Right lung (tissue), 5 donors: ENCODE data around the gene TAGLN3. TPM values are rescaled to one million over a fixed set of nuclear protein-coding genes. Genes with fewer than 3 reads are reported as not detected.

Experiments used
- DNase-seq, 2 donors: peaks; one replicate each; pipeline ENCODE4 v3.0.0-alpha.2; 2013
- polyA plus RNA-seq, 5 donors: library from polyadenylated mRNA; unstranded; fragments of 120-200 nt; gene quantifications; one replicate each; pipeline versions ENCODE4 v1.2.1 to v1.2.3, GENCODE V29; 2013; ENCODE audit warnings: inconsistent platforms in 1 of 5, low replicate concordance in 1 of 5; ENCODE audit not compliant: insufficient read length in 5 of 5, insufficient read depth in 1 of 5

The TAGLN3 gene
- polyA plus RNA-seq, 5 donors = 2.9 to 3.9 (median 3.4) TPM

DNA sequence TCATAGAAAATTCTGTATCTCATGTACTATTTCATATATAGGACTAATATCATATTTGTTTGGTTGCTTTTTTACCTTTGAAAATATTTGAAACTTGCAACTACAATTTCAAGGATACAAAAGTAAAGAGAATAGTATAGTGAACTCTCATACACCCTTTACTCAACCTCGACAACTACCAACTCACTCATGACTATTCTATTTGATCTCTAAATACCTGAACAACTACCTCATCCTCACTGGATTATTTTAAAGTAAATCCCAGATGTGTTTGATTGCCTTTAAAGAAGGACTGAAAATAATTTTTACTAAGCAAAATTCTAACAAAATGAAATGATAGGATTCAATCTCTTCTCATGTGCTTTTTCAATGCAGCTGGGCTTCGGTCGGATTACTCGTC, 47.9 kb downstream of the TAGLN3 start:
- DNase-seq = no peak

DNA sequence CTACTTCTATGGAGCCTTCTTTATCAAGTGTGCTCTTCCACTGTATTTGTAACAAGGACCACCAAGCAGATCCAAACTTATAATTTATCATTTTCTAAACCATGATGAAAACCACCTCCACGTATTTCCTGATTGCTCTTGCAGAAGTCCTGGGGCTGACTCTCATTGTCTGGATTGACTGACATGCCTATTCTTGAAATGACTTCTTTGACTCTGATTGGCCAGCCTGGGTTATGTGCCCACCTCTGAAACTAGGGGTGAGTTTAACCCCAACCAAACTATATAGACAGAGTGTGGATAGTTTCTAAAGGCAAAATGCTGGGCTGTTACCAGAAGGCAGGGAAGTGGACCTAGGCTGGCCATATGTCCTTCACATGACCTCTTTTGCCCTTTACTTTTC, 48.5 kb downstream of the TAGLN3 start:
- DNase-seq = no peak

DNA sequence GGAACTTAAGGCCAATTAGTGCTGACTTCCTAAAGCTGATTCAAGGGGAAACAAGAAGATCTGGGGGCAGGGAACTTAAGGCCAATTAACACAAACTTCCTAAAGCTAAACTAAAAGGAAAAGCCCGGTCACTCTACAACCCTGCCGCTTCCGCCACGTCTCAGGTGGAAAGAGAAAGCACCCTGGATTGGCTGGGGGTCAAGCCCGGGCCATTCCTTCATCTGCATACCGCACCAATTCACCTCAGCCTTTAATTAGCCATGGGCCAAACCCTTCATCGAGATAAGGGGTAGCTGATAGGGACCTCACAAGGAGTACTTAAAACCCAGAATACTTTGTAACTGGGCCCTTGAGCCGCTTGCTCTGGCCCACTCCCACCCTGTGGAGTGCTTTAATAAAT, 50.2 kb downstream of the TAGLN3 start:
- DNase-seq = no peak

DNA sequence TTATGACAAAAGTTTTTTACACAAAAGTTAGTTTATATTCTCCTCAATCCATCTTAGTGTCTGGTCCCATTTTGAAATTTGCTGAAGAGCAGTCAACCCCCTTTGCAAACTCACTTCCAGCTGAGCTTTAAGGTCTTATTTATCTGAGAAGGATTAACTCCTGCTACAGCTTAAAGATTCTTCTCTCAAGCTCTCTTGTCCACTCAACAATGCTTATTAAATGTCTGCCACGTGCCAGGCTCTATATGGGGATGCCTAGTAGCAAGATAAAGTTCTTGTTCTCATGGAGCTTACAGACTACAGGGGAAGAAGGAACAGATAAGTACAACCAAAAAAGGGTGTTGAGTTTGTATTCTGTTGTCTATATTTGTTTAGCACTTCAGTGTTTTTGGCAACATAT, 54.5 kb downstream of the TAGLN3 start:
- DNase-seq = no peak

DNA sequence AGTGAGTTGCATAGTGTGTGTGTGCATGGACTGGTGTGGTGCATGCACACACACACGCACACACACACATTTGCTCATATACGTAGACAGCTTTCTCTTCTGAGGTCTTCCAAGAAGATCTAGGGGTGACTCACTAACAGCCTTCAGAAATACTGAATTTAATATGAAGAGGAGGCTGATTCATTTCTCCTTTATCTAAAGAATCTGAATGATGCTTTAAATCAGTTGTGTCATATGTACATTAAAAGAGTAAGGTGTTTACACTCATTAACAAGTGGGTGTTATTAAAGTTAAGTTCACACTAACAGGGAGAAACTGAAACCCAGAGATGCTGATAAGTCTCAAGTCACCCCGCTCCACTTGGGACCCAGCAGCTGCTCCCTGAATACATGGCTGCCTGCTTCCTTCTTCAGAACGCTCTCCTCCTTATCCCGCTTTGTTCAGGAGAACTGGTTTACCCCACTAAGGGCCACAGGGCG, 57.8 kb downstream of the TAGLN3 start:
- DNase-seq = no peak

DNA sequence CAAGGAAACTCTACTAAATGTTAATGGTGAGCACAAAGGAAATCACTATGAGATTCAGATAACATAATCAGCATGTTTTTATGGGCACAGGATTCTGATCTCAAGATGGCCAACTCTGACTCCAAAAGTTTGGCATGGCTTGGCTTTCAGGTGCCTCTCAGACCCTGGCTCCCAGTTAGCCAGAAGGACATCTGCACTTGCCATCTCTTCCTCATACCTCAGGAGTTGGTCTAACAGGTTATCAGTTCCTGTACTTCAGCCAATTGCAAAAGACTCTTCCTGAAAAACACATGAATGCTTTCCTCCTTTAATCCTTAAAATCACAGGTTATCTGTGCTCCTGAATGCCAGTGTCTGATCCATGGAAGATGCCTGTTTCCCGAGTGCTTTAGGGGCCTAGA, 60.8 kb downstream of the TAGLN3 start:
- DNase-seq = no peak

DNA sequence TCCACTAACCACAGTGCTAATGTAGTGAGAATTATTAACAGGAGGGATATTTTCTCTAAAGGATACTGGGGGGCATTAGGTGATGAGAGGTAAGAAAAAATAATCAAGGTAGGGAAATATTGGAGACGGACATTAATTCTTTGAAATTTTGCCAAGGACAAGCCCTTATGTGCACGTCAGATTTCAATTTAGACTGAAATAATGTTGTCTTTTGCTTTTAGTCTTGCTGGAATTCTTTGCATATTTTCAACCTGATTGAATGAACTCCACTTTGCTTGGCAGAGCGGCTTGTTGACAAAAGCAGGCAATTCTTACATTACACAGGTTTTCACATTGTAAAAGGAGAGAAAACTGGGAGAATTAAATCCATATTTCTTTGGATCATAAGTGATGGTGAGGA, 62.4 kb downstream of the TAGLN3 start:
- DNase-seq = no peak

Other genes starting within 250 kb of the TAGLN3 start
- gene PHLDB2, start 139.7 kb upstream of the TAGLN3 start, polyA plus RNA-seq = 10 to 100 TPM; 32.1 to 62.8 (median 55.0) TPM
- 10 to 100 TPM; 41.2 to 66.2 (median 58.3) TPM for gene ABHD10, start 19.9 kb upstream of the TAGLN3 start, polyA plus RNA-seq
- under 1 TPM in 1 of 5 donors, not detected in 4; 0.08 TPM for gene TMPRSS7, start 35.8 kb downstream of the TAGLN3 start, polyA plus RNA-seq
- 1 to 10 TPM; 4.4 to 8.8 (median 7.7) TPM for gene C3orf52, start 87.5 kb downstream of the TAGLN3 start, polyA plus RNA-seq
- gene GCSAM, start 134.3 kb downstream of the TAGLN3 start, polyA plus RNA-seq = 1 to 10 TPM; 1.5 to 2.4 (median 1.7) TPM